Measurements from ENCODE around the gene FAM177A1.

- no peak for TF ChIP-seq RAD21 (conservative IDR thresholded peaks at IDR 0.05)
- no peak for TF ChIP-seq REST (IDR thresholded peaks at IDR 0.05; ENCODE audit: borderline replicate concordance)
- no peak for TF ChIP-seq CTCF (IDR thresholded peaks at IDR 0.05; ENCODE audit: poor library complexity, severe bottlenecking)
- no peak for TF ChIP-seq EP300 (conservative IDR thresholded peaks at IDR 0.05; ENCODE audit: poor library complexity, severe bottlenecking)
- no peak for TF ChIP-seq SMC3 (conservative IDR thresholded peaks at IDR 0.05; ENCODE audit: poor library complexity)
- TF ChIP-seq POLR2AphosphoS5 (IDR thresholded peaks at IDR 0.05), result no peak
- TF ChIP-seq EZH2 (IDR thresholded peaks at IDR 0.05; ENCODE audit: borderline replicate concordance, insufficient read depth, low read length, poor library complexity, severe bottlenecking), result no peak
These were observed 32.0 kb downstream of the FAM177A1 start for GRCh38 chr14:35078082-35078481.

All from neural cell (in vitro differentiated cells).